GM19463 (cell line): Measurements from ENCODE around the gene ZFYVE9.
"Not testable (repeated sequence)": the region's sequence is repeated elsewhere in the genome, so short reads cannot be mapped to it uniquely, and the experiment has no call there.

Experiments
- ATAC-seq: cut with Tn5 transposase; IDR thresholded peaks from one replicate; pipeline ENCODE4 v1.9.1; 2021; ENCODE audit warnings: mild to moderate bottlenecking, moderate library complexity; ENCODE audit not compliant: unreplicated experiment

Gene ZFYVE9

GRCh38 chr1:52142220-52143183 lies 613 bp downstream of the ZFYVE9 start:
- ATAC-seq = peak; percentile 32

GRCh38 chr1:52145137-52145536 lies 3.2 kb downstream of the ZFYVE9 start:
- ATAC-seq = no peak

GRCh38 chr1:52150445-52150844 lies 8.6 kb downstream of the ZFYVE9 start:
- ATAC-seq = not testable (repeated sequence)

GRCh38 chr1:52150946-52151345 lies 9.1 kb downstream of the ZFYVE9 start:
- no peak for ATAC-seq

- ATAC-seq = no peak
Observed at GRCh38 chr1:52152572-52152971, 10.7 kb downstream of the ZFYVE9 start.

GRCh38 chr1:52153010-52153409 lies 11.1 kb downstream of the ZFYVE9 start:
- ATAC-seq = no peak

GRCh38 chr1:52153898-52154297 lies 12.0 kb downstream of the ZFYVE9 start:
- ATAC-seq = no peak

GRCh38 chr1:52156460-52156859 lies 14.6 kb downstream of the ZFYVE9 start:
- ATAC-seq = no peak

- ATAC-seq = no peak
Observed at GRCh38 chr1:52157582-52157981, 15.7 kb downstream of the ZFYVE9 start.

- no peak for ATAC-seq
Observed at GRCh38 chr1:52158218-52158617, 16.3 kb downstream of the ZFYVE9 start.

- no peak for ATAC-seq
Observed at GRCh38 chr1:52159033-52159789, 17.3 kb downstream of the ZFYVE9 start.

- no peak for ATAC-seq
Observed at GRCh38 chr1:52162947-52163346, 21.1 kb downstream of the ZFYVE9 start.

- no peak for ATAC-seq
Observed at GRCh38 chr1:52164604-52165003, 22.7 kb downstream of the ZFYVE9 start.

GRCh38 chr1:52166996-52167753 lies 25.3 kb downstream of the ZFYVE9 start:
- no peak for ATAC-seq

- ATAC-seq = no peak
Observed at GRCh38 chr1:52168373-52169080, 26.6 kb downstream of the ZFYVE9 start.

- ATAC-seq = not testable (repeated sequence)
Observed at GRCh38 chr1:52171149-52171548, 29.3 kb downstream of the ZFYVE9 start.

GRCh38 chr1:52179073-52179472 lies 37.2 kb downstream of the ZFYVE9 start:
- ATAC-seq = no peak

GRCh38 chr1:52180176-52180575 lies 38.3 kb downstream of the ZFYVE9 start:
- ATAC-seq = no peak

- ATAC-seq = not testable (repeated sequence)
Observed at GRCh38 chr1:52181759-52182158, 39.9 kb downstream of the ZFYVE9 start.

- not testable (repeated sequence) for ATAC-seq
Observed at GRCh38 chr1:52182328-52182727, 40.4 kb downstream of the ZFYVE9 start.
